Measurements from ENCODE around the gene ZNRF4. TPM values are rescaled to one million over a fixed set of nuclear protein-coding genes. Genes with fewer than 3 reads are reported as not detected.

ZNRF4 gene
- total RNA-seq, 1 donor from 2014 or later, result not detected

DNA sequence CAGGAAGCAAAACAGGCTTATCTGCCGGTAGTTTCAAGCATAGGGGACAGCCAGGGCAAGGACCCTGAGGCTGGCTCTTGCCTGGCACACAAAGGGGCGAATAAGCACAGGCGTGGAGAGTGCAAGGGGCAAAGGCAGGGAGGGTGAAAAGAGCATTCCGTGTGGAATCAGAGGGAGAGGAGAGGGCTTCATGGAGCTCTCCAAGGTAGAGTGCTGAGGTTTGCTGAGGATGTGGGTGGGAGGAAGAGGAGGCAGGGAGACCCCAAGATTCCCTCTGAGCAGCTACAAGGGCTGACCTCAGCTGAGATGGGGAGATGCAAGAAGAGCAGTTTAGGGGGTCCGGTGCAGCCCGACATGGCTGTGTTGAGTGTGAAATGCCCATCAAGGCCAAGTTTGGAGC is 36.5 kb upstream of the ZNRF4 start:
- TF ChIP-seq, protein P1, sequence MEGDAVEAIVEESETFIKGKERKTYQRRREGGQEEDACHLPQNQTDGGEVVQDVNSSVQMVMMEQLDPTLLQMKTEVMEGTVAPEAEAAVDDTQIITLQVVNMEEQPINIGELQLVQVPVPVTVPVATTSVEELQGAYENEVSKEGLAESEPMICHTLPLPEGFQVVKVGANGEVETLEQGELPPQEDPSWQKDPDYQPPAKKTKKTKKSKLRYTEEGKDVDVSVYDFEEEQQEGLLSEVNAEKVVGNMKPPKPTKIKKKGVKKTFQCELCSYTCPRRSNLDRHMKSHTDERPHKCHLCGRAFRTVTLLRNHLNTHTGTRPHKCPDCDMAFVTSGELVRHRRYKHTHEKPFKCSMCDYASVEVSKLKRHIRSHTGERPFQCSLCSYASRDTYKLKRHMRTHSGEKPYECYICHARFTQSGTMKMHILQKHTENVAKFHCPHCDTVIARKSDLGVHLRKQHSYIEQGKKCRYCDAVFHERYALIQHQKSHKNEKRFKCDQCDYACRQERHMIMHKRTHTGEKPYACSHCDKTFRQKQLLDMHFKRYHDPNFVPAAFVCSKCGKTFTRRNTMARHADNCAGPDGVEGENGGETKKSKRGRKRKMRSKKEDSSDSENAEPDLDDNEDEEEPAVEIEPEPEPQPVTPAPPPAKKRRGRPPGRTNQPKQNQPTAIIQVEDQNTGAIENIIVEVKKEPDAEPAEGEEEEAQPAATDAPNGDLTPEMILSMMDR (IDR thresholded peaks at IDR 0.05), result no peak
- DNase-seq (no peak), ATAC-seq (no peak)
- H3K9me3 ChIP-seq, result no peaks in the 10 kb centered on the region
- H3K27me3 ChIP-seq (ENCODE audit: low read depth), result peaks cover 34% of the 10 kb centered on the region
- no peak overlapping the region for H3K27ac ChIP-seq
- no peaks in the 10 kb centered on the region for H3K36me3 ChIP-seq
- intact Hi-C loops (cut with DNase I), result no loop called here
- no peak overlapping the region for H3K4me3 ChIP-seq
- H3K4me1 ChIP-seq, result no peaks in the 10 kb centered on the region

DNA sequence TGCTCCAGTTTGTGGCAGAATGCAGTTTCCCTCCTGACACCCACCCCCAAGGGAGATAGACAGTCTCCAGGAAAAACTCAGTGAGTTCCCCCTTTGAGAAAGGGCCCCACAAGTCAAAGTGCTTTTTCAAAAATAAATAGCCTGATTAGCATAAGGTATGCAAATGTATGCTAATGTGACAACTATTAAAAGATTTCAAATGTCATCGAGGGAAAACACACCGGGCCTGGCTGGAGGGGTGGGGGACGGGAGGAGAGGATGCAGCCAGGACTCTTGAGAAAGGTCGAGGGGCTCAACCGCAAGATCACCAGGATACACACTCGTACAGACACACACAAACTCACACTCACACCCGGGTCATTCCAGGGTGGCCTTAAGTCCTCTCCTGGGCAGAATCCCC is 34.3 kb upstream of the ZNRF4 start:
- no peak overlapping the region for H3K27ac ChIP-seq
- ATAC-seq (no peak), DNase-seq (no peak)
- intact Hi-C loops (cut with DNase I), result no loop called here
- H3K36me3 ChIP-seq, result no peaks in the 10 kb centered on the region
- peaks cover 42% of the 10 kb centered on the region for H3K27me3 ChIP-seq (ENCODE audit: low read depth)
- no peaks in the 10 kb centered on the region for H3K4me1 ChIP-seq
- no peak overlapping the region for H3K4me3 ChIP-seq
- H3K9me3 ChIP-seq, result no peaks in the 10 kb centered on the region
- TF ChIP-seq, protein P1 (IDR thresholded peaks at IDR 0.05), result no peak

DNA sequence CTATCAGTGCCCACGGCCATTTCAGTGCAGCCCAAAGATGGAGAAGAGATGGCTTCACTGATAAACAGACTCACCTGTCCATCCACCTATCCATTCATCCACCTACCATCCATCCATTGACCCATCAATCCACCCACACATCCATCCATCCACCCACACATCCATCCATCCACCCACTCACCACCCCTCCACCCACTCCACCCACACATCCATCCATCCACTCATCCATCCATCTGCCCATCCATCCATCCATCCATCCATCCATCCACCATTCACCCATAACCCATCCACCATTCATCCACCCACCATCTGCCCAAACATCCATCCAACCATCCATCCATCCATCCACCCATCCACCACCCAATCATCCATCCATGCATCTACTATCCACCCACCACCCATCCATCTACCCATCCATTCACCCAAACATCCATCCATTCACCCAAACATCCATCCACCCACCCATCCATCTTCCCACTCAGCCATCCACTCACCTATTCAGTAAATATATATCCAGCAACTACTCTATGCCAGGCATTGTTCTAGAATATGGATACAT is 31.6 kb upstream of the ZNRF4 start:
- Histone ChIP-seq H3K27me3 (ENCODE audit: low read depth) (peaks cover 36% of the 10 kb centered on the region), H3K4me1 (no peaks in the 10 kb centered on the region), H3K36me3 (no peaks in the 10 kb centered on the region), H3K27ac (no peak overlapping the region), H3K9me3 (no peaks in the 10 kb centered on the region), H3K4me3 (no peak overlapping the region)
- TF ChIP-seq, protein P1 (IDR thresholded peaks at IDR 0.05), result no peak
- no peak for DNase-seq
- intact Hi-C loops (cut with DNase I), result no loop called here
- ATAC-seq, result no peak

DNA sequence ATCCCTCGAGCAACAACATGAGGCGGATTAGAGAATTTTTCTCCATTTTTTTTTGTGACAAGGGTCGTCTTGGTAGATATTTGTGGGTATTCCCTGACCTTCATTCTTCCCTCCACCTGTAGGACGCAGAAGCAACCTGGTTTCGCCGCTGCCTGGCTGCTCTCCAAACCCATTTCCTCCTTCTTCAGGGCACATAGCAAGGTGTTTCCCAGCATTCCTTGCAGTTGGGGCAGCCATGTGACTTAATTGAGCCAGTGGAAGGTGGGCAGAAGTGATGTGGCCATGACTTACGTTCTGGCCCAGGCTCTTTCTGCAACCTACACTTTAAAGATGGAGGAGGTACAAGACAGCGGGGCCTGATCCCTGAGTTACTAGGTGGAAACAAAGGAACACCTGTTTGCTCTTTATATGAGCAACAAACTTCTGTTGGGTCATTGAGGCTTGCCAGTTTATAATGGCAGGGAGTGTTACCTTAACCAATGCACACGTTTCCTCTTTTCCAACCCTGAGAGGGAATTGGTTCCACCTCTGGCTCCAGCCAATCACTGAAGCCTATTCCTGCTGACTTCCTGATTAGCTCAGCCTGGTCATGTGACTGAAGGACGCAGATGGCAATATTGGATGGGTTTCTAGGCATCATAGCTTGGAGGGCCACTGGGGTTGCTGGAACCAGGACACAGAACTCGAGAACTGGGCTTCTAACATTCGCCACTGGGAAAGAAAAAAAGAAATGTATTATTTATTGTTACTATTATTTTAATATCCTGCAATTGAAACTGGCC is 30.8 kb upstream of the ZNRF4 start:
- no peaks in the 10 kb centered on the region for H3K4me1 ChIP-seq
- no peak overlapping the region for H3K27ac ChIP-seq
- no peaks in the 10 kb centered on the region for H3K9me3 ChIP-seq
- DNase-seq, result no peak
- intact Hi-C loops (cut with DNase I), result no loop called here
- ATAC-seq, result no peak
- no peak overlapping the region for H3K4me3 ChIP-seq
- no peaks in the 10 kb centered on the region for H3K36me3 ChIP-seq
- TF ChIP-seq, protein P1 (IDR thresholded peaks at IDR 0.05), result no peak
- H3K27me3 ChIP-seq (ENCODE audit: low read depth), result peaks cover 28% of the 10 kb centered on the region

DNA sequence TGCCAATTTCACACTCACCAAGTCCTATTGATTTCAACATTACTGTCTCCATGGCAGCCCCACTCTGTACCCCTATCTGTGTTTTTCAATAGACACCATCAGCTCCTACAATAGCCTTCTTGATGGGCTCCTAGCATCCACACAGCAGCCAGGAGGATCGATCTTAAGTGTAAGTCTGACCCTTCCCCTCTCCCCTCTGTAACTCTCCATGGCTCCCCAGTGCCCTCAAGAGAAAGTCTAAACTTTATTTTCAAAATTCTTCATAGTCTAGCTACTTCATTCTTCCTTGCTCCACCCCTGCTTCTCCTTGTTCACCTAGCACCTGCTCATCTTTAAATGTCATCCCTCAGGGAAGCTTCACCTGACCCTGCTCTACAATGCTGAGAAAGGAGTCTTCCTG is 30.0 kb upstream of the ZNRF4 start:
- H3K4me1 ChIP-seq, result no peaks in the 10 kb centered on the region
- no peak overlapping the region for H3K4me3 ChIP-seq
- no peak overlapping the region for H3K27ac ChIP-seq
- DNase-seq (no peak), ATAC-seq (no peak)
- no peaks in the 10 kb centered on the region for H3K9me3 ChIP-seq
- H3K36me3 ChIP-seq, result no peaks in the 10 kb centered on the region
- intact Hi-C loops (cut with DNase I), result no loop called here
- peaks cover 19% of the 10 kb centered on the region for H3K27me3 ChIP-seq (ENCODE audit: low read depth)
- TF ChIP-seq, protein P1 (IDR thresholded peaks at IDR 0.05), result no peak

Data from lower lobe of right lung (tissue), 2 donors.